AG09309 (cell line): Measurements from ENCODE around the gene SEC24A.
"Not testable (repeated sequence)": the region's sequence is repeated elsewhere in the genome, so short reads cannot be mapped to it uniquely, and the experiment has no call there.

Experiments
- DNase-seq: peaks from one replicate; pipeline ENCODE4 v3.0.0-alpha.2; 2010; ENCODE audit warnings: low read depth
- H3K4me3 ChIP-seq: 2 replicates; pipeline ENCODE4 v1.5.1; 2011; ENCODE audit warnings: mild to moderate bottlenecking, low read depth, low read length, moderate library complexity; ENCODE audit not compliant: control insufficient read depth
- CTCF ChIP-seq: IDR thresholded peaks from 2 replicates; pipeline ENCODE4 v1.5.1; 2011; ENCODE audit warnings: mild to moderate bottlenecking, low read depth, low read length, inconsistent platforms; ENCODE audit not compliant: insufficient read depth, control insufficient read depth; ENCODE audit errors: missing control alignments

The SEC24A gene

GRCh38 chr5:134648425-134649162, at the start of gene SEC24A:
Gene SEC24A (plus strand): TSS chr5:134648785. CDS start chr5:134649077, 292 bp downstream.
- no peak for TF ChIP-seq CTCF
- H3K4me3 ChIP-seq, result peak within 1 kb of the TSS; percentile 100
- DNase-seq, result peak; percentile 62

- not testable (repeated sequence) for H3K4me3 ChIP-seq, DNase-seq
Observed at GRCh38 chr5:134599820-134600219, 48.8 kb upstream of the SEC24A start.

- DNase-seq, result peak; percentile 63
- no peak for TF ChIP-seq CTCF
Observed at GRCh38 chr5:134600600-134600999, 48.0 kb upstream of the SEC24A start.

GRCh38 chr5:134603059-134603458, 45.5 kb upstream of the SEC24A start:
- H3K4me3 ChIP-seq, result no peak overlapping the region
- no peak for TF ChIP-seq CTCF
- DNase-seq, result no peak

More at GRCh38 chr5:134600600-134600999, 48.0 kb upstream of the SEC24A start:
- no peak overlapping the region for H3K4me3 ChIP-seq

GRCh38 chr5:134604908-134605307, 43.7 kb upstream of the SEC24A start:
- no peak for DNase-seq
- H3K4me3 ChIP-seq, result no peak overlapping the region
- no peak for TF ChIP-seq CTCF

- TF ChIP-seq CTCF, result no peak
- no peak for DNase-seq
- H3K4me3 ChIP-seq, result no peak overlapping the region
Observed at GRCh38 chr5:134606726-134607125, 41.9 kb upstream of the SEC24A start.

- no peak for DNase-seq
- H3K4me3 ChIP-seq, result no peak overlapping the region
- no peak for TF ChIP-seq CTCF
Observed at GRCh38 chr5:134608555-134608954, 40.0 kb upstream of the SEC24A start.
